Cardiac atrium fibroblast (primary cell): ENCODE measurements around the gene VSIG4. TPM values are rescaled to one million over a fixed set of nuclear protein-coding genes. Genes with fewer than 3 reads are reported as not detected.

Experiments
- total RNA-seq: library from RNA; depleted of rRNA; stranded (reverse); fragments of >200 nt; gene quantifications from 2 replicates; pipeline ENCODE4 v1.2.3, GENCODE V29; 2015

VSIG4 gene
- not detected in 2 replicates for total RNA-seq

DNA sequence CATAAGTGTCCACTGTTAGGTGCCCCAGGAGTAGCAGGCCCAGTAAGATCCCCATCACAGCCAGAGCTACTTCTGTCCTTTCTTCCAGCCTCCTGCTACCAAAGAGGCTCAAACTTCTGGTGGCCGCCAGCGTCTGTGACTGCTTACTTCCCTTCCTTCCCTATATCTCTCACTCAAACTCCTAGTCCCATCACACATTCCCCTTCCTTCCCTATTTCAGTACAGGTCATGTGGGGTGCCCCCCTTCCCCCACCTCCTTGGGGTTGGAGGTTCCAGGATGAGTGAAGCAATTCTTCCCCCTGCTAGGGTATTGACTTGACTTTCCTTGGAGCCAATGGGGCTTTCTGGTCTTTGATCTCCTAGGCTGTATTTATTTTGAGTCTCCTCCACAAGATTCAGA lies at the start of gene VSIG4:
VSIG4 (minus strand) TSS at position 137 of the 400 bp plus-strand sequence; CDS start at position 55, 82 bp downstream.

Other genes starting within 250 kb of the VSIG4 start
- gene HEPH, start 124.2 kb upstream of the VSIG4 start, total RNA-seq: 19.1 and 33.2 TPM in 2 replicates